Endothelial cell (in vitro differentiated cells): ENCODE data around the gene MPV17L. TPM values are rescaled to one million over a fixed set of nuclear protein-coding genes. Genes with fewer than 3 reads are reported as not detected.
"Not testable (repeated sequence)": the region's sequence is repeated elsewhere in the genome, so short reads cannot be mapped to it uniquely, and the experiment has no call there.

ENCODE experiments used
- DNase-seq: peaks from one replicate; pipeline ENCODE4 v3.0.0; 2021; ENCODE audit warnings: low spot score
- H3K27ac Mint-ChIP-seq: one replicate; pipeline ENCODE4 v1.8.0; 2021; ENCODE audit warnings: mixed read lengths, inconsistent platforms; ENCODE audit not compliant: unreplicated experiment
- H3K27me3 Mint-ChIP-seq: one replicate; pipeline ENCODE4 v1.8.0; 2021; ENCODE audit warnings: mild to moderate bottlenecking, moderate library complexity, mixed read lengths, inconsistent platforms; ENCODE audit not compliant: unreplicated experiment
- H3K36me3 Mint-ChIP-seq: one replicate; pipeline ENCODE4 v1.8.0; 2021; ENCODE audit warnings: mild to moderate bottlenecking, low read depth, mixed read lengths, inconsistent platforms; ENCODE audit not compliant: unreplicated experiment
- H3K4me1 Mint-ChIP-seq: one replicate; pipeline ENCODE4 v1.8.0; 2021; ENCODE audit warnings: mild to moderate bottlenecking, mixed read lengths, inconsistent platforms; ENCODE audit not compliant: unreplicated experiment
- H3K4me3 Mint-ChIP-seq: one replicate; pipeline ENCODE4 v1.8.0; 2021; ENCODE audit warnings: mild to moderate bottlenecking, mixed read lengths, inconsistent platforms; ENCODE audit not compliant: unreplicated experiment
- H3K9me3 Mint-ChIP-seq: one replicate; pipeline ENCODE4 v1.8.0; 2021; ENCODE audit warnings: mixed read lengths, inconsistent platforms; ENCODE audit not compliant: unreplicated experiment
- total RNA-seq: library from RNA; stranded (reverse); fragmentation: NEBNext Ultra II Directional; extraction: Animal tissue kit (Norgen Biotek cat#: 25700); gene quantifications from one replicate; pipeline ENCODE4 v1.2.1, GENCODE V29; 2021; ENCODE audit not compliant: unreplicated experiment
- TF ChIP-seq, protein P1 (sequence below): fragments of 200-600 bp; sonication (generic); IDR thresholded peaks from one replicate; pipeline ENCODE4 v1.5.0; 2021; ENCODE audit warnings: antibody characterized with exemption; ENCODE audit not compliant: unreplicated experiment

Gene MPV17L
- total RNA-seq, 1 donor from 2014 or later, result 0.26 TPM

DNA sequence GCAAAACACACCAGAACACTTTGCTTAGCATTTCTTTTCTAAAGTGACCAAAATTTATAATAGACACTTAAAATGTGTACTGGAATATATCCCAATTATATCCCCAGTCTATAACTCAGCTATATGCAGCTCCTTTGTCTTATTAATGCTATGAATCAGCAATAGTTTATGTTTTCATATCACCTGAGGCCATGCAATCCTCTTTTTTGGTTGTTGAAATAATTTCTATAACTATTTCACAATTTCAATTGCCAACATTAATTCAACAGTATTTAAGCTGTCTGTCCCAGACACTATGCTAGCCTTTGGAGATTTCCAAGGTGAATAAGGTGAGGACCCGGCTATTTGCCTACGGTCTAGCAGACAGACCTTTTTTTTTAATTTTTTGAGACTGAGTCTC, 21.6 kb downstream of the MPV17L start:
- Mint-ChIP-seq H3K27ac (no peak overlapping the region), H3K4me1 (no peaks in the 10 kb centered on the region), H3K27me3 (peaks cover 2% of the 10 kb centered on the region), H3K36me3 (no peaks in the 10 kb centered on the region), H3K9me3 (no peaks in the 10 kb centered on the region), H3K4me3 (no peak overlapping the region)
- DNase-seq, result no peak
- TF ChIP-seq, protein P1, sequence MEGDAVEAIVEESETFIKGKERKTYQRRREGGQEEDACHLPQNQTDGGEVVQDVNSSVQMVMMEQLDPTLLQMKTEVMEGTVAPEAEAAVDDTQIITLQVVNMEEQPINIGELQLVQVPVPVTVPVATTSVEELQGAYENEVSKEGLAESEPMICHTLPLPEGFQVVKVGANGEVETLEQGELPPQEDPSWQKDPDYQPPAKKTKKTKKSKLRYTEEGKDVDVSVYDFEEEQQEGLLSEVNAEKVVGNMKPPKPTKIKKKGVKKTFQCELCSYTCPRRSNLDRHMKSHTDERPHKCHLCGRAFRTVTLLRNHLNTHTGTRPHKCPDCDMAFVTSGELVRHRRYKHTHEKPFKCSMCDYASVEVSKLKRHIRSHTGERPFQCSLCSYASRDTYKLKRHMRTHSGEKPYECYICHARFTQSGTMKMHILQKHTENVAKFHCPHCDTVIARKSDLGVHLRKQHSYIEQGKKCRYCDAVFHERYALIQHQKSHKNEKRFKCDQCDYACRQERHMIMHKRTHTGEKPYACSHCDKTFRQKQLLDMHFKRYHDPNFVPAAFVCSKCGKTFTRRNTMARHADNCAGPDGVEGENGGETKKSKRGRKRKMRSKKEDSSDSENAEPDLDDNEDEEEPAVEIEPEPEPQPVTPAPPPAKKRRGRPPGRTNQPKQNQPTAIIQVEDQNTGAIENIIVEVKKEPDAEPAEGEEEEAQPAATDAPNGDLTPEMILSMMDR, result no peak

DNA sequence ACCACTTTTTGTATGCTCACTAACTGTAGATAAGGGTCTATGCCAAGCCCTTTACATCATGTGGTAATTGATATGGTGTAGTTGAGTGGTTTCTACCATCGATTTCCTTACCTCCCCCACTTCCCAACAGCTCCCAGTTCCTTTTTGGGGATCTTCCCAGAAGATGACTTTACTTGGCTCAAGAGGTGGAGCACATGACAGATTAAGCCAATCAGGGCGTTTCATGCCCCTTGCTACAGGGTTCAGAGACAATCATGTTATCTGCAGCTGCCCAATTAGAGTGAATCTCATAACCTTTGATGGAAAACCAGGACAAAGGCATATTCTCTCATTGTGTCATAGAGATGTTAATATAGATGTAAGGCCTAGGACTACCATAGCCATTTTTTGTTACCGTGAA, 22.7 kb downstream of the MPV17L start:
- DNase-seq, result no peak

DNA sequence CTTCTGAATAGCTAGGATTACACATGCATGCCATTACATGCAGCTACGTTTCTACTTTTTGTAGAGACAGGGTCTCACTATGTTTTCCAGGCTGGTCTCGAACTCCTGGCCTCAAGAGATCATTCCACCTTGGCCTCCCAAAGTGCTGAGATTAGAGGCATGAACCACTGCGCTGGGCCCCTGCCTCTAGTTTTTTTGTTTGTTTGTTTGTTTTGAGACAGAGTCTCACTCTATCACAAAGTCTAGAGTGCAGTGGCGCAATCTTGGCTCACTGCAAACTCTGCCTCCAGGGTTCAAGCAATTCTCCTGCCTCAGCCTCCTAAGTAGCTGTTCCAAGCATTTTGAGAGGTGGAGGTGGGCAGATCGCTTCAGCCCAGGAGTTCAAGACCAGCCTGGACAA, 26.1 kb downstream of the MPV17L start:
- not testable (repeated sequence) for H3K4me1 Mint-ChIP-seq, H3K4me3 Mint-ChIP-seq, H3K27me3 Mint-ChIP-seq, H3K9me3 Mint-ChIP-seq, H3K27ac Mint-ChIP-seq, DNase-seq, H3K36me3 Mint-ChIP-seq

More for the DNA sequence above, 22.7 kb downstream of the MPV17L start:
- Mint-ChIP-seq H3K27ac (no peak overlapping the region), H3K4me3 (no peak overlapping the region), H3K27me3 (peaks cover 2% of the 10 kb centered on the region), H3K4me1 (no peaks in the 10 kb centered on the region), H3K36me3 (no peaks in the 10 kb centered on the region), H3K9me3 (no peaks in the 10 kb centered on the region)
- TF ChIP-seq, protein P1, result no peak

DNA sequence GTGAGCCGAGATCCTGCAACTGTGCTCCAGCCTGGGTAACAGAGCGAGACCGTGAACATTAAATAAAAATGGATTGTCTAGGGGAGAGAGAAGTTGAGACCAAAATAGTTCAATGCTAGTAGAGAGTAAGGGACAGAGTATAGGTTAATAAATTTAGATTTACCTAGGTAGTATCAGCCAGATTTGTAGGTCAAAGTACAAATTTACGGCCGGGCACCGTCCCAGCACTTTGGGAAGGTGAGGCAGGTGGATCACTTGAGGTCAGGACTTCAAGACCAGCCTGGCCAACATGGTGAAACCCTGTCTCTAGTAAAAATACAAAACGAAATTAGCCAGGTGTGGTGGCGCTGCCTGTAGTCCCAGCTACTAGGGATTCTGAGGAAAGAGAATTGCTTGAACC, 26.7 kb downstream of the MPV17L start:
- TF ChIP-seq, protein P1, result no peak
- no peaks in the 10 kb centered on the region for H3K36me3 Mint-ChIP-seq
- DNase-seq, result no peak
- no peaks in the 10 kb centered on the region for H3K4me1 Mint-ChIP-seq
- peaks cover 2% of the 10 kb centered on the region for H3K27me3 Mint-ChIP-seq
- no peak overlapping the region for H3K27ac Mint-ChIP-seq
- no peaks in the 10 kb centered on the region for H3K9me3 Mint-ChIP-seq
- H3K4me3 Mint-ChIP-seq, result no peak overlapping the region

DNA sequence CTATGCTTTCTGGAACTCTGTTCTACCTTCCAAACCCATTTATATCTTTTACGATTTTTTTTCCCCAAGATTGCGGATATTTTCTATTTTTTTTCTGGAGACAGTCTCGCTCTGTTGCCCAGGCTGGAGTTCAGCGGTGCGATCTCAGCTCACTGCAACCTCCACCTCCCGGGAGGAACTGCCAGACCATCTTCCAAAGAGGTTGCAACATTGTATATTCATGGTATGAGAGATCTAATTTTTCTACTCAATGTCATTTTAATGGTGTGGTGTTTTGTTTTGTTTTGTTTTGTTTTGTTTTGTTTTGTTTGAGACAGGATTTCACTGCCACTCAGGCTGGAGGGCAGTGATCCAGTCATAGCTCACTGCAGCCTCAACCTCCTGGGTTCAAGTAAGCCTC, 30.3 kb downstream of the MPV17L start:
- no peaks in the 10 kb centered on the region for H3K36me3 Mint-ChIP-seq
- no peak overlapping the region for H3K27ac Mint-ChIP-seq
- no peaks in the 10 kb centered on the region for H3K9me3 Mint-ChIP-seq
- no peaks in the 10 kb centered on the region for H3K27me3 Mint-ChIP-seq
- no peaks in the 10 kb centered on the region for H3K4me1 Mint-ChIP-seq
- DNase-seq, result no peak
- no peak overlapping the region for H3K4me3 Mint-ChIP-seq
- TF ChIP-seq, protein P1, result no peak

DNA sequence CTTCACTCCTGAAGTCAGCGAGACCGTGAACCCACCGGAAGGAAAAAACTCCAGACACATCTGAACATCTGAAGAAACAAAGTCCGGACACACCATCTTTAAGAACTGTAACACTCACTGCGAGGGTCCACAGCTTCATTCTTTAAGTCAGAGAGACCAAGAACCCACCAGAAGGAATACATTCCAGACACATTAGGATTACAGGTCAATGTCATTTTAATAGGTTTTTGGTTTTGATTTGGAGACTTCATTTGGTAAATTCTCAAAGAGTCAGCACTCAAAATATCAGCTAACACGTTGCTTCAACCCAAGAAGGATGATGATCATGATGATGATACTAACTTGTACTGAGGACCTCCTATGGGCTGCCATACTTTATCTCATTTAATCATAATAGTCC, 31.2 kb downstream of the MPV17L start:
- Mint-ChIP-seq H3K9me3 (no peaks in the 10 kb centered on the region), H3K36me3 (no peaks in the 10 kb centered on the region), H3K27me3 (no peaks in the 10 kb centered on the region), H3K4me1 (no peaks in the 10 kb centered on the region), H3K4me3 (no peak overlapping the region), H3K27ac (no peak overlapping the region)
- DNase-seq, result no peak
- TF ChIP-seq, protein P1, result no peak
